Prostate gland (tissue), 2 donors: ENCODE measurements around the gene PTPRJ. TPM values are rescaled to one million over a fixed set of nuclear protein-coding genes. Genes with fewer than 3 reads are reported as not detected.
A peak's percentile ranks its signal among the peaks of the same experiment; 100 is the strongest.

Experiments used
- DNase-seq: peaks from one replicate; pipeline ENCODE4 v3.0.0-alpha.2; 2019; ENCODE audit warnings: low spot score
- H3K27ac ChIP-seq, 2 donors: fragments of 200-600 bp; sonication (generic); 2 replicates each; pipeline ENCODE4 v1.5.1; 2017 to 2019
- H3K27me3 ChIP-seq: fragments of 200-600 bp; sonication (generic); replicated peaks from 2 replicates; pipeline ENCODE4 v1.5.1; 2019; ENCODE audit not compliant: insufficient read depth
- H3K36me3 ChIP-seq, 2 donors: fragments of 200-600 bp; sonication (generic); 1 replicate in 1 of 2; 2 replicates in 1 of 2; pipeline versions ENCODE4 v1.5.1 to v1.8.1; 2017 to 2019
- H3K4me1 ChIP-seq: fragments of 200-600 bp; sonication (generic); replicated peaks from 2 replicates; pipeline ENCODE4 v1.5.1; 2019
- H3K4me3 ChIP-seq, 2 donors: fragments of 200-600 bp; sonication (generic); 2 replicates each; pipeline ENCODE4 v1.5.1; 2017 to 2019
- H3K9me3 ChIP-seq: fragments of 200-600 bp; sonication (generic); 2 replicates; pipeline ENCODE4 v1.5.1; 2017
- POLR2A ChIP-seq: fragments of 450-650 bp; IDR thresholded peaks from one replicate; pipeline ENCODE4 v1.6.1; 2016; ENCODE audit warnings: antibody characterized with exemption, mild to moderate bottlenecking
- POLR2AphosphoS5 ChIP-seq: sonication (generic); formaldehyde crosslinking; IDR thresholded peaks from one replicate; pipeline ENCODE4 v1.6.1; 2017; ENCODE audit warnings: antibody characterized with exemption
- WGBS: methylation state at CpG from one replicate; pipeline ENCODE4 v1.1.5; 2018; 5-methylcytosine and 5-hydroxymethylcytosine counted together
- intact Hi-C: fragments of 100-400 bp; cut with DNase I; formaldehyde crosslinking; loops from one replicate; pipeline ENCODE4 v1.14.2; 2022
- total RNA-seq, 2 donors: library from RNA; depleted of rRNA; stranded (reverse); fragments of >200 nt; gene quantifications; one replicate each; pipeline ENCODE4 v1.1.0, GENCODE V29; 2016
- TF ChIP-seq, protein P1 (sequence below), 4 experiments: fragments of 200-600 bp in 2 of 4; fragments of 450-650 bp in 2 of 4; sonication (generic) in 2 of 4; IDR thresholded peaks; 1 replicate in 3 of 4; 2 replicates in 1 of 4; pipeline ENCODE4 v1.5.1; 2016 to 2019; ENCODE audit warnings: antibody characterized with exemption in 4 of 4, mild to moderate bottlenecking in 2 of 4, moderate library complexity in 2 of 4

Gene PTPRJ
- total RNA-seq, 2 donors from 2014 or later, result 24.9 to 48.0 TPM

GRCh38 chr11:48055292-48056132 lies 75.2 kb downstream of the PTPRJ start:
- H3K4me3 ChIP-seq, result peak overlapping the region in 1 of 2 donors; percentile 15
- peak; percentile 88 for DNase-seq
- no peaks in the 10 kb centered on the region for H3K9me3 ChIP-seq
- H3K36me3 ChIP-seq, result no peaks in the 10 kb centered on the region
- intact Hi-C loops, result no loop called here
- H3K4me1 ChIP-seq, result peaks cover 25% of the 10 kb centered on the region
- H3K27me3 ChIP-seq, result no peaks in the 10 kb centered on the region
- TF ChIP-seq, protein P1, sequence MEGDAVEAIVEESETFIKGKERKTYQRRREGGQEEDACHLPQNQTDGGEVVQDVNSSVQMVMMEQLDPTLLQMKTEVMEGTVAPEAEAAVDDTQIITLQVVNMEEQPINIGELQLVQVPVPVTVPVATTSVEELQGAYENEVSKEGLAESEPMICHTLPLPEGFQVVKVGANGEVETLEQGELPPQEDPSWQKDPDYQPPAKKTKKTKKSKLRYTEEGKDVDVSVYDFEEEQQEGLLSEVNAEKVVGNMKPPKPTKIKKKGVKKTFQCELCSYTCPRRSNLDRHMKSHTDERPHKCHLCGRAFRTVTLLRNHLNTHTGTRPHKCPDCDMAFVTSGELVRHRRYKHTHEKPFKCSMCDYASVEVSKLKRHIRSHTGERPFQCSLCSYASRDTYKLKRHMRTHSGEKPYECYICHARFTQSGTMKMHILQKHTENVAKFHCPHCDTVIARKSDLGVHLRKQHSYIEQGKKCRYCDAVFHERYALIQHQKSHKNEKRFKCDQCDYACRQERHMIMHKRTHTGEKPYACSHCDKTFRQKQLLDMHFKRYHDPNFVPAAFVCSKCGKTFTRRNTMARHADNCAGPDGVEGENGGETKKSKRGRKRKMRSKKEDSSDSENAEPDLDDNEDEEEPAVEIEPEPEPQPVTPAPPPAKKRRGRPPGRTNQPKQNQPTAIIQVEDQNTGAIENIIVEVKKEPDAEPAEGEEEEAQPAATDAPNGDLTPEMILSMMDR (IDR thresholded peaks at IDR 0.05), result no peak
- TF ChIP-seq POLR2AphosphoS5, result peak; percentile 96
- WGBS, result 37% methylated on average over 12 of the region's 12 CpGs
- peak overlapping the region; percentile 92 to 93 for H3K27ac ChIP-seq

- H3K9me3 ChIP-seq, result no peaks in the 10 kb centered on the region
- H3K4me1 ChIP-seq, result peaks cover 21% of the 10 kb centered on the region
- peak overlapping the region; percentile 92 to 93 for H3K27ac ChIP-seq
- no peaks in the 10 kb centered on the region for H3K36me3 ChIP-seq
- intact Hi-C loops, result no loop called here
- H3K4me3 ChIP-seq, result no peak overlapping the region
- TF ChIP-seq POLR2AphosphoS5, result no peak
- TF ChIP-seq, protein P1 (IDR thresholded peaks at IDR 0.05), result no peak
- TF ChIP-seq POLR2A, result no peak
- DNase-seq, result no peak
- 86% methylated on average over 20 of the region's 20 CpGs for WGBS
- no peaks in the 10 kb centered on the region for H3K27me3 ChIP-seq
These were observed 76.2 kb downstream of the PTPRJ start for GRCh38 chr11:48056325-48057183.

- Histone ChIP-seq H3K27ac (peak overlapping the region; percentile 92 to 93), H3K36me3 (no peaks in the 10 kb centered on the region), H3K9me3 (no peaks in the 10 kb centered on the region), H3K4me1 (peaks cover 15% of the 10 kb centered on the region), H3K27me3 (no peaks in the 10 kb centered on the region), H3K4me3 (no peak overlapping the region)
- WGBS, result 100% methylated on average over 2 of the region's 2 CpGs
- no peak for DNase-seq
- TF ChIP-seq POLR2A (no peak), POLR2AphosphoS5 (no peak)
- TF ChIP-seq, protein P1 (IDR thresholded peaks at IDR 0.05), result no peak
- intact Hi-C loops, result no loop called here
These were observed 77.7 kb downstream of the PTPRJ start for GRCh38 chr11:48058064-48058463.

- no peak overlapping the region for H3K4me3 ChIP-seq
- H3K27me3 ChIP-seq, result no peaks in the 10 kb centered on the region
- H3K4me1 ChIP-seq, result peaks cover 15% of the 10 kb centered on the region
- no peaks in the 10 kb centered on the region for H3K36me3 ChIP-seq
- DNase-seq, result peak; percentile 51
- 60% methylated on average over 12 of the region's 12 CpGs for WGBS
- intact Hi-C loops, result no loop called here
- H3K9me3 ChIP-seq, result no peaks in the 10 kb centered on the region
- TF ChIP-seq, protein P1 (IDR thresholded peaks at IDR 0.05), result no peak
- TF ChIP-seq POLR2A (no peak), POLR2AphosphoS5 (peak; percentile 64)
- H3K27ac ChIP-seq, result peak overlapping the region; percentile 92 to 93
These were observed 78.4 kb downstream of the PTPRJ start for GRCh38 chr11:48058788-48059187.
